HG02588 (cell line): Measurements from ENCODE around the gene TAB2.

Experiments
- ATAC-seq: cut with Tn5 transposase; IDR thresholded peaks from one replicate; pipeline ENCODE4 v1.9.1; 2021; ENCODE audit warnings: mild to moderate bottlenecking, moderate library complexity; ENCODE audit not compliant: unreplicated experiment

Gene TAB2

DNA sequence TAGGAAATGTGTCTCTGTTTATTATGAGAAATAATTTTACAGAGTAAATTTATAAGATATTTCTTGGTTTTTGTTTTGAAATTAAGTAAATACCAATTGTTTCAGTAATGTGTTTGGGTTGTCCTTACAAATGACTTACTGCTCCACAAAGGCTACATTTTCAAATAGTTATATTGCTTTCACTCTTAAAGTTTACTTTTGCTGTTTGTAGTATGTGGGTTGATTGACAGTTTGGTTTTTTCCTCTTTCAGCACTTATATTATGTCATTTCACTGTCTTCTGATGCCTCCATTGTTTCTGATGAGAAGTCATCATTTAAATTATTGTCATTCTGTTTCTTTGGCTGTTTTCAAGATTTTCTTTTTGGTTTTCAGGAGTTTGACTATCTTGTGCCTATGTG, 47.7 kb downstream of the TAB2 start:
- ATAC-seq = no peak

DNA sequence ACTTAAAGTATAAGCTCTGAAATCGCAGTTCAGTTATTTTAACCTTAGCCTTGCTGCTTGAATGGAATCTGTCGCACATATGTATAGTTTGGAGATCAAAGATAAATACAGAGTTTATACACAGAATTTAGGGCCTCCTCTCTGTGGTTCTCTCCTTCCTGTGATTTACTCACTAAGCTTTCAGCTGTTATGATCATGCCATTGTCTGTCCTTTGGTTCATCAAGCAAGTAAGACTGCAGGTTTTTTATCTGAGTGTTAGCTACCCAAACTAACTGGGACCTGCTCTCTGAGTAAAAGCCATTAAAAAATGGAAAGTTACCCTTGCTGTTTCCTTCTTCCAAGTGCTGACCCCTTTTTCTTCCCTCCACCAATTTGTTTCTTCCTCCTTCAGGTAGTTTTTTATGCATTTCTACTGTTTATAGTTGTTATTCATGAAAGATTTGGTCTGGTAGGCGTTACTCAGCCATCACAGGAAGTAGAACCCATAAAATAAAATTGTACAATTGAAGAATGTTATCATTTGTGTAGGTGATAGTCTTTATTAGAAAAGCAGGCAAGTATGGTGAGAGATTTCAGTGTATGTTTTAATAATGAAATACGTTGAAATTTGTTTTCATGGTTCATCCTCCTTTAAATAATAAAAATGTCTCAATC, 48.9 kb downstream of the TAB2 start:
- ATAC-seq = no peak

GRCh38 chr6:149368065-149368464, 50.6 kb downstream of the TAB2 start:
- ATAC-seq = peak; percentile 46

DNA sequence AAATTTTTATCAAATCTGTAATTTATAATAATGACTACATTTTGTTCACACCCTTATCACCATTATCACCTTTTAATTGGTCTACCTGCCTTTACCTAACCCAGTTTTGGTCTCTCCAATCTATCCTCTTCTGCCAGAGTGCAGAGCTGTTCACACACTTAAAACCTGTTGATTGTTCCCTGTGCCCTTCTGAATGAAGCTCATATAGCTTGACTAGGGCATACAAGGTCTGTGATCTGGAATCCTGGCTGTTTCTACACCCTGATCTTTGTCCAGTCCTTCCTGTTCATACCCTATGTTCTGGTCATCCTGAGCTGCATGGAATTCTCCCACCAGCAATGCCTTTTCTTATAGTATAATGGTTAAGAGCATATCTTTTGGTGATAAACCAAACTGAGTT, 53.6 kb downstream of the TAB2 start:
- ATAC-seq = no peak

DNA sequence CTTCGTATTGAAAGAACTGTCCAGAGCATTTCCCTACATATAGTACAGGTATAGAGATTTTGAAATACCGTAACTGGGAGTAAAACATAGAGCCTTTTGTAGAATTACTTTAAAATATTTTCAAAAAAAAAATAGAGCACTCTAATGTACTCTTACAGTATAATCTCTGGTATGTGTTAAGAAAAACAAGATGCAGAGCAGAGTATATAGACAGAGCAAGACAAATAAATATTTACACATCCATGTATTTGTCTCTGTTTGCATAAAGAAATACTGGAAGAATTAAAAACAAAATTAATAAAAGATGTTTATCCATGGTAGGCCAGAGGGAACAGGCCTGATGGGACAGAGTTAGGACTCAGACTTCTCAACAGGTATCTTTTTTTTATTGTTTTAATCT, 54.5 kb downstream of the TAB2 start:
- ATAC-seq = no peak

- ATAC-seq = no peak
Measured at GRCh38 chr6:149373511-149373910, 56.0 kb downstream of the TAB2 start.

- no peak for ATAC-seq
Measured at GRCh38 chr6:149379977-149380376, 62.5 kb downstream of the TAB2 start.

DNA sequence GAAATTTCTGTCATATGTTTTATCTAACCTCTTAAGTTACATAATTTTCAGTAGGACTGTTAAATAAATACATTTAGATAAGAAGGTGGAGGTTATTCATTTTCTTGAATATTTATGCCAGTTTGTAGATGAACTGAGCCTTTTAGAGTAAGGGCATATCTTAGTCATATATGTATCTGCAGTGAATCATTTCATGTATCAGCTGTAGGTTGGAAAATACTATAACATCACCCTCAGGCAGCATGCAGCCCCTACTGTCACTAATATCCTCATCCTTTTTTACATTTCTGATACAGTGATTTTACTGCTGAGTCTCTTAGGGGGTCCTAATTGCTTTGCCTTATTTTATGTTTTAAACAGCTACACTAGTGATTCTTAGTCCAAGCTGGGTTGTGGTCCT, 63.0 kb downstream of the TAB2 start:
- ATAC-seq = no peak

GRCh38 chr6:149383371-149383770, 65.9 kb downstream of the TAB2 start:
- no peak for ATAC-seq

GRCh38 chr6:149384464-149384863, 67.0 kb downstream of the TAB2 start:
- ATAC-seq = no peak

DNA sequence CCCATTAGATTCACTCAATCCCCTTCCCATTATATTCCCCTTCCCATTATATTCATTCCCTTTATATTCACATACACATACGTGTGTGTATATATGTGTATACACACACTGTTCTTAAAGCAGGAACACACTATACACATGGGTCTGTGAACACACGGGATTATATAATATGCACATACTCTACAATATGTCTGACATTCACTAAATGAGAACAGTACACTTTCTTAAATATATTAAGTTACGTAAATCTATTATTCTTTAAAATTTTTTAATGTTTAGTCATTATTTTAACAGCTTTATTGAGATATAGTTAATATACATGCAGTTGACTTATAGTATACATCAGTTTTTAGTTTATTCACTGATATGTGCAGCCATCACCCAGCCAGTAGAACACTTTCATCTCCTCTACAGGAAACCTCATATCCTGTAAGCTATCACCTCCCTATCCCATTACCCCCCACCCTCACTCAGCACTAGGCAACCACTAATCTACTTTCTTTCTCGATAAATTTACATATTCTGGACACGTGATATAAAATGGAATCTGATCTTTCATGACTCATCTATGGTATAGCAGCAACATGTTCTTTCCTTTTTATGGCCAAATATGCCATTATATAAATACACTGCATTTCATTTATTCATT, 68.6 kb downstream of the TAB2 start:
- no peak for ATAC-seq

DNA sequence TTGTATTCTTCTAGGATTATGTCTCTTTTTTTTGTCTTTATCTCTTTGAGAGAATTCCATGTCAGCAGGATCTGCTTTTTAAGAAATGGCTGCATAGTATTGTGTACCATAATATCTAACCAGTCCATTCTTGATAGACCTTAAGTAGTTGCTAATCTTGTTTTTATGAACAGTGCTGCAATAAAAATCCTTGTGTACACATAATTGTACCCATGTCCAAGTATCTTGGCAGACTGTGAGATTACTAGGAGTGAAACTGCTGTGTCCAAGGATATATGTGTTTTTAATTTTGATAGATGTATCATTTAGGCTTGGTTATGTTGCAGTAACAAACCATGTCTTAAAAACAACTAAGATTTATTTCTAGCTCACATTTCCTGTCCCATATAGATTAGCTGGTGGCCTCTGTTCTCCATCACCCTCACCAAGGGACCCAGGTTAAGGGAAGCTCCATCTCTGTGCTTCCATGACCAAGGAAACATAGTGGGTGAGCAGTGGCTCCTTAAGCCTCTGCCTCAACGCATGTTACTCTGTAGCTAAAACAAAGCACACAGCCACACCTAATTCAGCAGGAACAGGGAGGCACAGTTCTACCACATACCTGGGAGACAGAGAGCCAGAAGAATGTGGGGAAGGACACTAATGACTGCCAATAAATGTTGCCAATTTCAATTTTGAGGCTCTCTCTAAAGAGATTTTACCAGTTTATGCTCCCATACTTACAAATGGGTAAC, 70.4 kb downstream of the TAB2 start:
- no peak for ATAC-seq

DNA sequence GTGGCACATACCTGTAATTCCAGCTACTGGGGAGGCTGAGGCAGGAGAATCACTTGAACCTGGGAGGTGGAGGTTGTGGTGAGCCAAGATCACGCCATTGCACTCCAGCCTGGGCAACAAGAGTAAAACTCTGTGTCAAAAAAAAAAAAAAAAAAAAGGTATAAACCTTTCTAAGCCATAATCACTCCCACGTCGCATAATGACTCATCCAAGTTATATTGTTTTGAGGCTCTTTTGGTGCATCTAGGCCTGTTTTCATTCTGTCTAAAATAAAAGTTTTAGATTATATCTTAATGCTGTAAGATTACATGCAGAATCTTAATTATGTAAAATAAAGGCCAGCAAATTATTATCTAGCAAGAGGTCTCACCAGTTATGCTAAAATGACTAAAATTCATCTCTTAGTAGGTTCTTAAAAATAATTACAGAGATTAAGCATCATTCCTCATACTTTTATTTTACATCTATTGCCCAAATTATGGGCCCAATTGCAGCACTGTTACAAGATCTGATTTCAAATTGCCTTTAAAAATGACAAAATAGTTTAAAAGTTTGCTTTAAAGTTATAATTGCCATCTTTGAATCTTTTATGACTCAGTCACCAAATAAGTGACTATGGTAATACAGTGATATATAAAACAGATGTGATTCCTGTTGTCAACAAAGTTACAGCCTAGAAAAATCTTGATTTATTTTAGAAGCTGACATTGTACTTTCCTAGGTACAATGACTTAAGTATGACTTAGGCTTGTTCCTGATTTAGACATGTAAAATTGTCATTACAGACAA, 72.2 kb downstream of the TAB2 start:
- no peak for ATAC-seq

- no peak for ATAC-seq
Measured at GRCh38 chr6:149392093-149392492, 74.6 kb downstream of the TAB2 start.

GRCh38 chr6:149392535-149392934, 75.0 kb downstream of the TAB2 start:
- ATAC-seq = no peak

DNA sequence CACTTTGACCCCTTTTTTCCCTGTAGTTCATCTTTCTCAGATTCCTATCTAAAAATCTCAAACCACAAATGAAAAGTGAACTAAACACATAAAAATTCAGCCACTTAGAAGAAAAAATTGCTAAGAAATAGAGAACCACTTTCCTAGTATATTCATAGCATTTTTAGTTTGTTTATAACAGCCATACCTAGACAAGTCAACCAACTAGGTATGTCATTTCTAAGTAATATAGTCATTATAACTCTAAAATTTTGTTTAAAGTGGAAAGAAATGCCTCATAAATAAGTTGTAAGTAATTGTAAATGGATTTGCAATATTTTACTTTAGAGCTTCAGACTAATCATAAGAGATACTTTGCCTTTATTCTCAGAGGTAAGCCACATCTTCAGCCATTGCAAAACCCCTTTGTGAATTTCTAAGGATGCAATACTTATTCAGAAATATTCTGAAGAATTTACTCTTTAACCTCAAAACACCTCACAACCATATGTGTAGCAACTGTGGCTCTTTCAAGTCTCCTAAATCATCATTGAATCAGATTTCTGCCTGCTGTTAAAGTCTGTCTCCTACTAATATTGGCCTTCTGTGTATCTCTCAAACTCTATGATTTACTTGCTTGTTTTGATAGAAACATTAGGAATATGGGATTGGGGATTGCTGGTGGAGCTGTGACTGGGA, 75.6 kb downstream of the TAB2 start:
- ATAC-seq = no peak

DNA sequence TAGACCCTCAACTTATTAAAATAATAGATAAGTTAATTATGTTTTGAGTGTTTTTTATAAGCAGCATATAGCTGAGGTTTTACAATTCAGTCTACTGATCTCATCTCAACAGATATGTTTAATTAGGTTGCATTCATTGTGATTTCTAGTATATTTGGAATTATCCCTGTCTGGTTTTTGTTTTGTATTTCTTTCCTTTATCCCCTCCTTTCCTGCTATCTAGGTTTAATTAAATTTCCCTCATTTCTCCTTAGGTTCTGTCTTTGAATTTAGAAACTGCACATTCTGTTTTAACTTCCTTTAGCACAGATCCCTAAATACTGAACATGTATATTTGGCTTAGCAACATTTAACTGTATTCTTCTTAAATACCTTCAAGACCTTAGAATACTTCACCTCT, 77.7 kb downstream of the TAB2 start:
- no peak for ATAC-seq

DNA sequence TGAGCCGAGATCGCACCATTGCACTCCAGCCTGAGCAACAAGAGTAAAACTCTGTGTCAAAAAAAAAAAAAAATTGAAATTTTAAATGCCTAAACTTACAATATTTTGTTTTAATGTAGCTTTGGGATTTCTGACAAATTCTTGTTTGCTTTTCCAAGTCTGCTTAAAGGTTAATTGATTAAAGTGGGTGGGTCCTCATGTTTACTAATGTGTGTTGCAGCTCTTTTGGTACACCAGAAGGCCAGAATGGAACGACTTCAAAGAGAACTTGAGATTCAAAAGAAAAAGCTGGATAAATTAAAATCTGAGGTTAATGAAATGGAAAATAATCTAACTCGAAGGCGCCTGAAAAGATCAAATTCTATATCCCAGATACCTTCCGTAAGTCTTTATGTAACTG, 79.9 kb downstream of the TAB2 start:
- ATAC-seq = no peak

- ATAC-seq = no peak
Measured at GRCh38 chr6:149400050-149400449, 82.5 kb downstream of the TAB2 start, which contains the start of gene SUMO4. Gene SUMO4, plus strand, starts transcription at chr6:149400262. Its CDS starts 130 bp downstream, at chr6:149400392.

DNA sequence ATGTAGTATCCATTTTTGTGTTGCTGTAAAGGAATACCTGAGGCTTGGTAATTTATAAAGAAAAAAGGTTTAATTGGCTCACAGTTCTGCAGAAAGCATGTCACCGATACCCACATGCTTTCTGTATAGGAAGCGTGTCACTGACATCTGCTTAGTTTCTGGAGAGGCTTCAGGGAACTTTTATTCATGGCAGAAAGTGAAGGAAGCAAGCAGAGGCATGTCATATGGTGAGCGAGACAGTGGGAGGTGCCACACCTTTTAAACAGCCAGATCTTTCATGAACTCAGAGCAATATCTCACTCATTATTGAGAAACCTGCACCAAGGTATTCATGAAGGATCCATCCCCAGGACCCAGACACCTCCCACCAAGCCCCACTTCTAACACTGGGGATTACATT, 86.0 kb downstream of the TAB2 start:
- ATAC-seq = no peak
